ENCODE results near the gene RPL37. TPM values are rescaled to one million over a fixed set of nuclear protein-coding genes. Genes with fewer than 3 reads are reported as not detected.

Gene RPL37
- total RNA-seq, 4 donors from 2014 or later, result 54.4 to 499 (median 123) TPM

GRCh38 chr5:40838086-40838485 is 3.1 kb upstream of the RPL37 start:
- no peak overlapping the region for H3K4me3 ChIP-seq (replicated peaks in 1 of 3)
- H3K27me3 ChIP-seq, result no peaks in the 10 kb centered on the region
- no peaks in the 10 kb centered on the region for H3K9me3 ChIP-seq
- peaks cover 20 to 32% of the 10 kb centered on the region in 2 donors for H3K4me1 ChIP-seq
- H3K27ac ChIP-seq, result no peak overlapping the region
- intact Hi-C loops (cut with DNase I), result loop anchor here (5.0 kb wide), 1 partner anchor 39 kb away; no protein-coding TSS in a partner anchor
- no peak for DNase-seq
- H3K36me3 ChIP-seq, result peaks cover 3 to 6% of the 10 kb centered on the region in 2 donors
- TF ChIP-seq POLR2A (IDR thresholded peaks at IDR 0.05) (no peak), CTCF (IDR thresholded peaks at IDR 0.05) (no peak)
- 89 to 90% methylated on average over 6 of the region's 6 CpGs for WGBS, 2 donors

DNA sequence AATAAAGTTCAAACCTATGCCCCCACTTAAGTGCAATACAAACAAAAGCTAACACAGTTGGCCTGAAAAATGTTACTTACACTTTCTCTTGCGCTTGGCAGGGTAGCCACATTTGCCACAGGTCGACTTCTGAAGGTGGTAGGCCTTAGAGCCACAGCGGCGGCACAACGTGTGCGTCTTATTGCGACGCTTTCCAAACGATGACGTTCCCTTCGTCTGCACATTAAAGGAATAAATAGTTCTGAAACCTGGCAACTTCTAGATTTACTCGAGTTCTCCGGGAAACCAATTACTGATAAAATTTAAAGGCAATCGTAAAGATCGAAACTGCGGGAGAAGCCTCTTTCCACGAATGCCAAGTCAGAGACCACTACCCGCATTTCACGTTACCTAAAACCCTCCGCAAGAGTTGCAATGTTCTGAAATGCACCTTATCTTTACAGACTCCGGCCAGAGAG is 602 bp downstream of the RPL37 start:
- 1 to 2% methylated on average over 21 of the region's 21 CpGs for WGBS, 2 donors
- Histone ChIP-seq H3K4me1 (peaks cover 14 to 22% of the 10 kb centered on the region in 2 donors), H3K9me3 (no peaks in the 10 kb centered on the region), H3K27me3 (no peaks in the 10 kb centered on the region), H3K27ac (peak overlapping the region; percentile 95 to 99 (median 98)), H3K36me3 (peaks cover 38% of the 10 kb centered on the region in 2 donors), H3K4me3 (replicated peaks in 1 of 3) (peak overlapping the region; percentile 68 to 74 (median 70))
- TF ChIP-seq POLR2A (IDR thresholded peaks at IDR 0.05) (no peak), CTCF (IDR thresholded peaks at IDR 0.05) (no peak)
- DNase-seq, result peak; percentile 23 to 25
- intact Hi-C loops (cut with DNase I), result no loop called here

DNA sequence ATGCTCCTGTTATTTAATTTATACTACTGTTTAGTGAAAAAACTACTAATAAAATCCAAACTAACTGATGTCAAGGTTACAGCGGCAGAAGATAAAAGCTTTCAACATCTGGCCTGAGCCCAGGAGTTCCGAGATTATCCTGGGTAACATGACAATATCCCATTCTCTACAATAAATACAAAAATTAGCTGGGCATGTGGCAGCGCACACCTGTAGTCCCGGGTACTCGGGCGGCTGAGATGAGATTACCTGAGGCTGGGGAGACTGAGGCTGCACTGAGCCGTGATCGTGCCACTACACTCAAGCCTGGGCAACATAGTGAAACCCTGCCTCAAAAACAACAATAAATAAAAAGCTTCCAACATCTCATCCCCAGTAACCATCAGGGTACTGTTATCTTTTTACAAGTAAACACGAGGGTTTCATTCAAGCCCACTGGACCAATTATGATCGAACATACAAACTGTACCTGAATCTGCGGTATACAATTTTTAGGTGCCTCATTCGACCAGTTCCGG is 1.3 kb downstream of the RPL37 start:
- Histone ChIP-seq H3K4me1 (peaks cover 14 to 22% of the 10 kb centered on the region in 2 donors), H3K27me3 (no peaks in the 10 kb centered on the region), H3K27ac (peak overlapping the region in 2 of 3 donors; percentile 95 to 98), H3K4me3 (replicated peaks in 1 of 3) (peak overlapping the region in 2 of 3 donors; percentile 68 to 74), H3K36me3 (peaks cover 43 to 45% of the 10 kb centered on the region in 2 donors), H3K9me3 (no peaks in the 10 kb centered on the region)
- no peak for DNase-seq
- intact Hi-C loops (cut with DNase I), result no loop called here
- WGBS, 2 donors, result 51 to 56% methylated on average over 13 of the region's 13 CpGs
- TF ChIP-seq POLR2A (IDR thresholded peaks at IDR 0.05), result no peak
- no peak for TF ChIP-seq CTCF (IDR thresholded peaks at IDR 0.05)

GRCh38 chr5:40832345-40832744 is 2.7 kb downstream of the RPL37 start:
- TF ChIP-seq CTCF (IDR thresholded peaks at IDR 0.05) (no peak), POLR2A (IDR thresholded peaks at IDR 0.05) (no peak)
- Histone ChIP-seq H3K4me3 (replicated peaks in 1 of 3) (no peak overlapping the region), H3K27ac (no peak overlapping the region), H3K27me3 (no peaks in the 10 kb centered on the region), H3K4me1 (peaks cover 14 to 22% of the 10 kb centered on the region in 2 donors), H3K36me3 (peaks cover 43 to 50% of the 10 kb centered on the region in 2 donors), H3K9me3 (no peaks in the 10 kb centered on the region)
- intact Hi-C loops (cut with DNase I), result no loop called here
- WGBS, 2 donors, result 92 to 93% methylated on average over 4 of the region's 4 CpGs
- no peak for DNase-seq

- H3K27ac ChIP-seq, result no peak overlapping the region
- TF ChIP-seq CTCF (IDR thresholded peaks at IDR 0.05), result no peak
- TF ChIP-seq POLR2A (IDR thresholded peaks at IDR 0.05), result no peak
- peaks cover 14 to 22% of the 10 kb centered on the region in 2 donors for H3K4me1 ChIP-seq
- peaks cover 48 to 58% of the 10 kb centered on the region in 2 donors for H3K36me3 ChIP-seq
- WGBS, 2 donors, result 72 to 73% methylated on average over 4 of the region's 4 CpGs
- H3K9me3 ChIP-seq, result no peaks in the 10 kb centered on the region
- no peak for DNase-seq
- intact Hi-C loops (cut with DNase I), result no loop called here
- H3K27me3 ChIP-seq, result no peaks in the 10 kb centered on the region
- H3K4me3 ChIP-seq (replicated peaks in 1 of 3), result no peak overlapping the region
Measured at GRCh38 chr5:40831346-40832210, 3.4 kb downstream of the RPL37 start.
